OCI-LY3 (cell line): Measurements from ENCODE around the gene PEDS1.
A peak's percentile ranks its signal among the peaks of the same experiment; 100 is the strongest.

Source experiments
- H2AFZ ChIP-seq: fragments of 200-600, 300-600 bp; shearing (Covaris generic); 2 replicates; pipeline ENCODE4 v1.6.0; 2014; ENCODE audit warnings: antibody characterized with exemption, low read depth, low read length
- H3K27ac ChIP-seq: fragments of 200-600, 300-600 bp; sonication (generic); 2 replicates; pipeline ENCODE4 v1.5.1; 2014; ENCODE audit warnings: mild to moderate bottlenecking, low read length, moderate library complexity, mixed read lengths
- H3K27me3 ChIP-seq: fragments of 200-600, 300-600 bp; sonication (generic); 2 replicates; pipeline ENCODE4 v1.6.1; 2014; ENCODE audit warnings: low read depth, low read length, mixed read lengths
- H3K36me3 ChIP-seq: fragments of 200-600, 300-600 bp; sonication (generic); replicated peaks from 2 replicates; pipeline ENCODE3; 2014; ENCODE audit warnings: low read depth, low read length, mixed read lengths
- H3K4me1 ChIP-seq: fragments of 300-600, 200-600 bp; sonication (generic); 2 replicates; pipeline ENCODE4 v1.6.1; 2014; ENCODE audit warnings: low read length, mixed read lengths
- H3K4me2 ChIP-seq: fragments of 200-600, 300-600 bp; sonication (generic); 2 replicates; pipeline ENCODE4 v1.6.1; 2014; ENCODE audit warnings: low read length, mixed read lengths
- H3K4me3 ChIP-seq: fragments of 300-600, 200-600 bp; sonication (generic); 2 replicates; pipeline ENCODE4 v1.5.1; 2014; ENCODE audit warnings: antibody characterized with exemption, mild to moderate bottlenecking, low read length, moderate library complexity
- H3K79me2 ChIP-seq: fragments of 300-600, 200-600 bp; shearing (Covaris generic); 2 replicates; pipeline ENCODE4 v1.6.1; 2014; ENCODE audit warnings: mild to moderate bottlenecking, low read length, mixed read lengths
- H3K9ac ChIP-seq: fragments of 300-600, 200-600 bp; shearing (Covaris generic); 2 replicates; pipeline ENCODE4 v1.6.0; 2014; ENCODE audit warnings: mild to moderate bottlenecking, low read length, moderate library complexity
- H3K9me3 ChIP-seq: fragments of 200-600, 300-600 bp; shearing (Covaris generic); 2 replicates; pipeline ENCODE4 v1.6.1; 2014; ENCODE audit warnings: low read length, mixed read lengths; ENCODE audit not compliant: insufficient read depth
- H4K20me1 ChIP-seq: fragments of 200-600, 300-600 bp; sonication (generic); 2 replicates; pipeline ENCODE4 v1.6.1; 2016; ENCODE audit warnings: low read length, mixed read lengths; ENCODE audit not compliant: insufficient read depth
- CTCF ChIP-seq: fragments of 200-600, 300-600 bp; sonication (generic); IDR thresholded peaks from 2 replicates; pipeline ENCODE4 v1.5.1; 2014; ENCODE audit warnings: antibody characterized with exemption, low read length, low read depth
- EZH2phosphoT487 ChIP-seq: fragments of 200-600 bp; shearing (Covaris generic); IDR thresholded peaks from 2 replicates; pipeline ENCODE4 v1.6.1; 2018; ENCODE audit warnings: antibody characterized with exemption, mixed run types, low read depth

PEDS1 gene

GRCh38 chr20:50192364-50193198 lies 39.1 kb upstream of the PEDS1 start:
- Histone ChIP-seq H3K4me3 (peak overlapping the region; percentile 91), H3K9me3 (no peaks in the 10 kb centered on the region), H3K4me1 (peaks cover 14% of the 10 kb centered on the region), H3K27me3 (no peaks in the 10 kb centered on the region), H3K27ac (peak overlapping the region; percentile 83), H3K9ac (peak overlapping the region; percentile 94), H3K4me2 (peak overlapping the region; percentile 80), H3K79me2 (peaks cover 32% of the 10 kb centered on the region), H2AFZ (no peak overlapping the region), H4K20me1 (peaks cover 20% of the 10 kb centered on the region), H3K36me3 (peaks cover 22% of the 10 kb centered on the region)
- TF ChIP-seq EZH2phosphoT487 (no peak), CTCF (no peak)

- peak overlapping the region; percentile 91 for H3K4me3 ChIP-seq
- peaks cover 18% of the 10 kb centered on the region for H3K4me1 ChIP-seq
- no peaks in the 10 kb centered on the region for H3K27me3 ChIP-seq
- H3K36me3 ChIP-seq: peaks cover 22% of the 10 kb centered on the region
- no peak for TF ChIP-seq EZH2phosphoT487
- peak; percentile 18; the same call in 1 of the 2 replicates for TF ChIP-seq CTCF
- peaks cover 32% of the 10 kb centered on the region for H3K79me2 ChIP-seq
- H3K27ac ChIP-seq: peak overlapping the region; percentile 83
- peaks cover 20% of the 10 kb centered on the region for H4K20me1 ChIP-seq
- H3K9ac ChIP-seq: peak overlapping the region; percentile 94
- H3K4me2 ChIP-seq: peak overlapping the region; percentile 85
- H3K9me3 ChIP-seq: no peaks in the 10 kb centered on the region
- H2AFZ ChIP-seq: peak overlapping the region; percentile 75; the same call in 1 of the 2 replicates
Measured at GRCh38 chr20:50191544-50192363, 38.2 kb upstream of the PEDS1 start.

GRCh38 chr20:50191065-50191543 lies 37.6 kb upstream of the PEDS1 start:
- peak overlapping the region; percentile 94 for H3K9ac ChIP-seq
- H3K4me2 ChIP-seq: peak overlapping the region; percentile 85
- H3K4me3 ChIP-seq: peak overlapping the region; percentile 91
- H3K4me1 ChIP-seq: peaks cover 24% of the 10 kb centered on the region
- H3K36me3 ChIP-seq: peaks cover 22% of the 10 kb centered on the region
- no peak overlapping the region for H2AFZ ChIP-seq
- TF ChIP-seq EZH2phosphoT487: no peak
- TF ChIP-seq CTCF: no peak
- H3K9me3 ChIP-seq: no peaks in the 10 kb centered on the region
- peak overlapping the region; percentile 83 for H3K27ac ChIP-seq
- peaks cover 32% of the 10 kb centered on the region for H3K79me2 ChIP-seq
- H4K20me1 ChIP-seq: peaks cover 20% of the 10 kb centered on the region
- 0 out of 2 replicates have a peak, but pooled peaks cover under 1% of the 10 kb centered on the region for H3K27me3 ChIP-seq
